Heart left ventricle (tissue), 16 donors: ENCODE results near the gene SYNGR2. TPM values are rescaled to one million over a fixed set of nuclear protein-coding genes. Genes with fewer than 3 reads are reported as not detected.
"Not testable (repeated sequence)": the region's sequence is repeated elsewhere in the genome, so short reads cannot be mapped to it uniquely, and the experiment has no call there.

ENCODE experiments used
- ATAC-seq, 4 donors: fragments of 200-7000 bp; cut with Tn5 transposase; one replicate each; pipeline ENCODE4 v1.9.1; 2020 to 2022; ENCODE audit warnings: moderate library complexity in 4 of 4, mild to moderate bottlenecking in 3 of 4, moderate number of reproducible peaks in 1 of 4
- DNase-seq, 5 donors: peaks; one replicate each; pipeline ENCODE4 v3.0.0-alpha.2; 2020
- H3K27ac ChIP-seq, 12 donors: fragments of 200-600 bp; sonication (generic) in 4 of 12; one replicate each; pipeline versions ENCODE4 v1.5.0 to v1.8.0; 2016 to 2022; ENCODE audit warnings: mild to moderate bottlenecking in 2 of 12
- H3K27me3 ChIP-seq, 9 donors: fragments of 200-600 bp; sonication (generic) in 2 of 9; one replicate each; pipeline versions ENCODE4 v1.5.1 to v1.8.0; 2016 to 2022; ENCODE audit warnings: mild to moderate bottlenecking in 3 of 9
- H3K36me3 ChIP-seq, 9 donors: fragments of 200-600 bp; sonication (generic) in 2 of 9; one replicate each; pipeline versions ENCODE4 v1.5.0 to v1.8.0; 2018 to 2022; ENCODE audit warnings: mild to moderate bottlenecking in 2 of 9
- H3K4me1 ChIP-seq, 12 donors: fragments of 200-600 bp; sonication (generic) in 4 of 12; one replicate each; pipeline versions ENCODE4 v1.5.0 to v1.8.0; 2016 to 2022; ENCODE audit warnings: mild to moderate bottlenecking in 3 of 12
- H3K4me3 ChIP-seq, 12 donors: fragments of 200-600 bp; sonication (generic) in 4 of 12; one replicate each; pipeline versions ENCODE4 v1.5.0 to v1.8.0; 2017 to 2022; ENCODE audit warnings: mild to moderate bottlenecking in 9 of 12, moderate library complexity in 4 of 12
- H3K9me3 ChIP-seq, 12 donors: fragments of 200-600 bp; sonication (generic) in 4 of 12; one replicate each; pipeline versions ENCODE4 v1.5.0 to v1.8.0; 2016 to 2022; ENCODE audit warnings: mild to moderate bottlenecking in 1 of 12
- POLR2A ChIP-seq, 2 donors: fragments of 450-650 bp; IDR thresholded peaks; one replicate each; pipeline ENCODE4 v1.6.1; 2017; ENCODE audit warnings: antibody characterized with exemption in 2 of 2, mild to moderate bottlenecking in 2 of 2, moderate library complexity in 2 of 2
- WGBS, 4 donors: extraction: QIAGEN DNeasy Blood & Tissue Kit in 2 of 4; methylation state at CpG; one replicate each; pipeline versions ENCODE4 v1.1.5 to v1.1.7; 2013 to 2018; 5-methylcytosine and 5-hydroxymethylcytosine counted together
- intact Hi-C, 10 donors: fragments of 100-400 bp; cut with DNase I; formaldehyde crosslinking; loops; one replicate each; pipeline versions ENCODE4 v1.11.1 to v1.14.2; 2022
- polyA plus RNA-seq, 2 donors: library from polyadenylated mRNA; stranded (reverse); fragments of 200-250 nt; gene quantifications; one replicate each; pipeline ENCODE4 v1.2.3, GENCODE V29; 2013
- total RNA-seq, 9 donors: library from RNA; depleted of rRNA in 2 of 9; stranded (reverse); fragments of >200 nt in 2 of 9; fragmentation: NEBNext Ultra II Directional in 3 of 9; extraction: Animal tissue kit (Norgen Biotek cat#: 25700) in 3 of 9; gene quantifications; one replicate each; pipeline versions ENCODE4 v1.1.0 to v1.2.4, GENCODE V29; 2016 to 2023
- TF ChIP-seq, protein P1 (sequence below), 12 donors: fragments of 200-600 bp; sonication (generic) in 4 of 12; IDR thresholded peaks; one replicate each; pipeline versions ENCODE4 v1.5.0 to v1.8.0; 2018 to 2022; ENCODE audit warnings: antibody characterized with exemption in 12 of 12, mild to moderate bottlenecking in 5 of 12
- donor health status: ischemic (EF 13 %, LVEDD 7.1; RV severe dilation, severe dysfunction).
- donor health status: healthy with polysubstance abuse.
- donor health status: DM: no; HTN: yes; CAD: no.
- donor health status: DM: no; HTN: no; CAD: no.
- donor health status: ischemic (EF 25% LVEDD 6.9; RV normal size, moderate dysfunction).
- donor health status: ischemic (EF 25% LVEDD 5.7; RV mildly dilated, moderate dysfunction).
- donor health status: healthy.
- donor health status: DM: yes; HTN: yes; CAD: no.
- donor health status: ischemic (EF 35%, LVEDD 5.7; RV mildly dilated, moderate dysfunction).
- donor health status: nonischemic (EF 11% LVEDD 7.7; RV severe dilation, severe dysfunction).
- donor health status: DM: yes; HTN: yes; CAD: no.
- donor health status: PGD.
- donor health status: ischemic (EF 29% LVEDD 5.4; RV normal size, mild dysfunction).
- donor health status: nonischemic (EF 23%, LVEDD 6.1; RV moderate dilation, normal function).

SYNGR2 gene
- total and polyA plus RNA-seq, 11 donors, result 99.5 to 268 (median 135) TPM

GRCh38 chr17:78170692-78171590 is 2.6 kb downstream of the SYNGR2 start:
- H3K4me3 ChIP-seq, result no peak overlapping the region
- ATAC-seq (no peak), DNase-seq (no peak)
- H3K9me3 ChIP-seq, result no peaks in the 10 kb centered on the region
- peak overlapping the region in 9 of 12 donors; percentile 34 to 94 (median 88) for H3K27ac ChIP-seq
- 84 to 86% (median 85%) methylated on average over 27 to 31 of the region's 31 CpGs for WGBS, 4 donors
- H3K27me3 ChIP-seq, result no peaks in the 10 kb centered on the region
- H3K4me1 ChIP-seq, result peaks cover 9 to 73% (median 58%) of the 10 kb centered on the region in 12 donors
- intact Hi-C loops, result loop anchor here in 6 of 10 donors (5.0 kb wide), 1 partner anchor 44 kb away; the partner anchor contains the start of gene TMC6 (in 6 of the 6)
- TF ChIP-seq, protein P1, sequence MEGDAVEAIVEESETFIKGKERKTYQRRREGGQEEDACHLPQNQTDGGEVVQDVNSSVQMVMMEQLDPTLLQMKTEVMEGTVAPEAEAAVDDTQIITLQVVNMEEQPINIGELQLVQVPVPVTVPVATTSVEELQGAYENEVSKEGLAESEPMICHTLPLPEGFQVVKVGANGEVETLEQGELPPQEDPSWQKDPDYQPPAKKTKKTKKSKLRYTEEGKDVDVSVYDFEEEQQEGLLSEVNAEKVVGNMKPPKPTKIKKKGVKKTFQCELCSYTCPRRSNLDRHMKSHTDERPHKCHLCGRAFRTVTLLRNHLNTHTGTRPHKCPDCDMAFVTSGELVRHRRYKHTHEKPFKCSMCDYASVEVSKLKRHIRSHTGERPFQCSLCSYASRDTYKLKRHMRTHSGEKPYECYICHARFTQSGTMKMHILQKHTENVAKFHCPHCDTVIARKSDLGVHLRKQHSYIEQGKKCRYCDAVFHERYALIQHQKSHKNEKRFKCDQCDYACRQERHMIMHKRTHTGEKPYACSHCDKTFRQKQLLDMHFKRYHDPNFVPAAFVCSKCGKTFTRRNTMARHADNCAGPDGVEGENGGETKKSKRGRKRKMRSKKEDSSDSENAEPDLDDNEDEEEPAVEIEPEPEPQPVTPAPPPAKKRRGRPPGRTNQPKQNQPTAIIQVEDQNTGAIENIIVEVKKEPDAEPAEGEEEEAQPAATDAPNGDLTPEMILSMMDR (IDR thresholded peaks at IDR 0.05), result no peak
- TF ChIP-seq POLR2A (IDR thresholded peaks at IDR 0.05), result no peak
- peaks cover 0 to 34% (median 5%) of the 10 kb centered on the region in 9 donors for H3K36me3 ChIP-seq

- not testable (repeated sequence) for H3K27me3 ChIP-seq, ATAC-seq, DNase-seq, H3K9me3 ChIP-seq
- 80 to 88% (median 84%) methylated on average over 12 to 19 of the region's 19 CpGs for WGBS, 4 donors
- Histone ChIP-seq H3K27ac (peak overlapping the region; percentile 53 to 95 (median 88)), H3K4me1 (peaks cover 9 to 80% (median 65%) of the 10 kb centered on the region in 12 donors), H3K36me3 (peaks cover 0 to 35% (median 5%) of the 10 kb centered on the region in 9 donors), H3K4me3 (peak overlapping the region in 2 of 12 donors; percentile 6 to 30)
- intact Hi-C loops, result loop anchor here in 6 of 10 donors (5.0 kb wide), 1 partner anchor 44 kb away; the partner anchor contains the start of gene TMC6 (in 6 of the 6)
These were observed 3.3 kb downstream of the SYNGR2 start for GRCh38 chr17:78171591-78172248.

- no peaks in the 10 kb centered on the region for H3K27me3 ChIP-seq
- peaks cover 9 to 85% (median 66%) of the 10 kb centered on the region in 12 donors for H3K4me1 ChIP-seq
- DNase-seq, result peak in 3 of 5 donors; percentile 59 to 65 (median 61)
- WGBS, 4 donors, result 32 to 42% (median 35%) methylated on average over 18 to 19 of the region's 19 CpGs
- peak overlapping the region; percentile 53 to 95 (median 88) for H3K27ac ChIP-seq
- TF ChIP-seq, protein P1 (IDR thresholded peaks at IDR 0.05), result no peak
- peak in 1 of 2 donors; percentile 20 for TF ChIP-seq POLR2A (IDR thresholded peaks at IDR 0.05)
- peak overlapping the region in 2 of 12 donors; percentile 6 to 30 for H3K4me3 ChIP-seq
- no peaks in the 10 kb centered on the region for H3K9me3 ChIP-seq
- ATAC-seq, result peak; percentile 8 to 68 (median 39)
- peaks cover 0 to 35% (median 5%) of the 10 kb centered on the region in 9 donors for H3K36me3 ChIP-seq
- intact Hi-C loops, result loop anchor here in 6 of 10 donors (5.0 kb wide), 1 partner anchor 45 kb away; the partner anchor contains the start of gene TMC6 (in 6 of the 6)
These were observed 4.1 kb downstream of the SYNGR2 start for GRCh38 chr17:78172249-78173051.
